ENCODE data around the gene RAMACL. TPM values are rescaled to one million over a fixed set of nuclear protein-coding genes. Genes with fewer than 3 reads are reported as not detected.
A peak's percentile ranks its signal among the peaks of the same experiment; 100 is the strongest.
"Not testable (repeated sequence)": the region's sequence is repeated elsewhere in the genome, so short reads cannot be mapped to it uniquely, and the experiment has no call there.

RAMACL gene
- total and polyA plus RNA-seq, 2 donors = 0.28 to 0.30 TPM

- Histone ChIP-seq H3K9me3 (ENCODE audit: control insufficient read depth in 2 of 2, insufficient read depth in 1 of 2, low read length in 1 of 2) (no peaks in the 10 kb centered on the region), H3K4me3 (ENCODE audit: low read length in 2 of 2) (no peak overlapping the region), H3K27me3 (ENCODE audit: control insufficient read depth in 2 of 2, insufficient read depth in 1 of 2, low read length in 1 of 2) (no peaks in the 10 kb centered on the region), H3K27ac (ENCODE audit: low read depth in 1 of 2, low read length in 1 of 2) (no peak overlapping the region), H3K36me3 (ENCODE audit: control insufficient read depth in 2 of 2, insufficient read depth in 2 of 2, low read length in 1 of 2) (no peaks in the 10 kb centered on the region), H3K4me1 (ENCODE audit: control insufficient read depth in 2 of 2, insufficient read depth in 2 of 2, low read length in 2 of 2) (peaks cover 0 to 7% of the 10 kb centered on the region in 2 donors)
- 97% methylated on average over 10 of the region's 10 CpGs for WGBS
- no peak for DNase-seq (ENCODE audit: low read depth in 6 of 9, low spot score in 9 of 9)
Observed at GRCh38 chr6:166544296-166544605, 42.2 kb downstream of the RAMACL start.

DNA sequence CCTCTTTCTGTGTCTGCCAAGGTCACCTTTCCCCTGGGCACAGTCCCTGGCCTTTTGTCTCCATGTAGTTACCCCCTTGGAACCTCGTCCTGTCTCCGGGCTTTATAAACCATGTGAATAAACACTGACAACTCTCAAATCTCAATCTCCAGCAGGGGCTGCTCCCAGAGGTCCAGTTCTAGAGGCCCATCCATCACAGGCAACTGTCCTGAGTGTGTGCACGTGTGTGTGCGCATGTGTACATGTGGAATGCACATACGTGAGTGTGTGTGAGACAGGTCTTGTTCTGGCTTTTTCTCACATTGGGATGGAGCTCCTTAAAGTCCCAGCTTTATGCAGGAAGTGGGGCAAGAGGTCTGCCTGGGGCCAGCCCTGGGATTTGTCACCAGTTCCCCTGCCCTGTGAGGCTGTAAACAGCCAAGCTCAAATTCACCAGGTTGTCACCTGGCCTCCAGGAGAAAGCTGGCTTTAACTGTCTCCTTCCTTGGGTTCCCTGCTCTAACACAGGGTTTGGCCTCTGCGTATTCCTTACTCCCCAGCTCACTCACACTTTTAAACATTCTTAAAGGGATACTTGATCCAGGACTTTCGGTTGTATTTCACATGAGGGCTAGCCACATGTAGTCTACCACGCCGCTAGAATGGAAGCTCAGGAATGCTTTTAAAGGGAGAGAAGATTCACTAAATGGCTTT is 42.7 kb downstream of the RAMACL start:
- Histone ChIP-seq H3K27ac (ENCODE audit: low read depth in 1 of 2, low read length in 1 of 2) (no peak overlapping the region), H3K9me3 (ENCODE audit: control insufficient read depth in 2 of 2, insufficient read depth in 1 of 2, low read length in 1 of 2) (no peaks in the 10 kb centered on the region)
- WGBS = 97% methylated on average over 9 of the region's 9 CpGs

GRCh38 chr6:166542580-166542912 is 43.9 kb downstream of the RAMACL start:
- Histone ChIP-seq H3K9me3 (ENCODE audit: control insufficient read depth in 2 of 2, insufficient read depth in 1 of 2, low read length in 1 of 2) (no peaks in the 10 kb centered on the region), H3K27me3 (ENCODE audit: control insufficient read depth in 2 of 2, insufficient read depth in 1 of 2, low read length in 1 of 2) (no peaks in the 10 kb centered on the region), H3K27ac (ENCODE audit: low read depth in 1 of 2, low read length in 1 of 2) (no peak overlapping the region), H3K36me3 (ENCODE audit: control insufficient read depth in 2 of 2, insufficient read depth in 2 of 2, low read length in 1 of 2) (no peaks in the 10 kb centered on the region), H3K4me1 (ENCODE audit: control insufficient read depth in 2 of 2, insufficient read depth in 2 of 2, low read length in 2 of 2) (peaks cover 0 to 7% of the 10 kb centered on the region in 2 donors), H3K4me3 (ENCODE audit: low read length in 2 of 2) (no peak overlapping the region)
- WGBS = 93% methylated on average over 4 of the region's 4 CpGs
- no peak for DNase-seq (ENCODE audit: low read depth in 6 of 9, low spot score in 9 of 9)

More for the DNA sequence above, 42.7 kb downstream of the RAMACL start:
- no peak for DNase-seq (ENCODE audit: low read depth in 6 of 9, low spot score in 9 of 9)
- H3K4me3 ChIP-seq (ENCODE audit: low read length in 2 of 2) = no peak overlapping the region
- H3K27me3 ChIP-seq (ENCODE audit: control insufficient read depth in 2 of 2, insufficient read depth in 1 of 2, low read length in 1 of 2) = no peaks in the 10 kb centered on the region
- H3K4me1 ChIP-seq (ENCODE audit: control insufficient read depth in 2 of 2, insufficient read depth in 2 of 2, low read length in 2 of 2) = peaks cover 0 to 7% of the 10 kb centered on the region in 2 donors
- no peaks in the 10 kb centered on the region for H3K36me3 ChIP-seq (ENCODE audit: control insufficient read depth in 2 of 2, insufficient read depth in 2 of 2, low read length in 1 of 2)

- Histone ChIP-seq H3K4me3 (ENCODE audit: low read length in 2 of 2) (no peak overlapping the region), H3K27ac (ENCODE audit: low read depth in 1 of 2, low read length in 1 of 2) (peak overlapping the region in 1 of 2 donors; percentile 56), H3K27me3 (ENCODE audit: control insufficient read depth in 2 of 2, insufficient read depth in 1 of 2, low read length in 1 of 2) (no peaks in the 10 kb centered on the region), H3K36me3 (ENCODE audit: control insufficient read depth in 2 of 2, insufficient read depth in 2 of 2, low read length in 1 of 2) (no peaks in the 10 kb centered on the region), H3K9me3 (ENCODE audit: control insufficient read depth in 2 of 2, insufficient read depth in 1 of 2, low read length in 1 of 2) (no peaks in the 10 kb centered on the region), H3K4me1 (ENCODE audit: control insufficient read depth in 2 of 2, insufficient read depth in 2 of 2, low read length in 2 of 2) (peaks cover 0 to 7% of the 10 kb centered on the region in 2 donors)
- WGBS = 88% methylated on average over 12 of the region's 12 CpGs
- DNase-seq (ENCODE audit: low read depth in 6 of 9, low spot score in 9 of 9) = peak in 1 of 9 donors; percentile 40
Observed at GRCh38 chr6:166541876-166542579, 44.5 kb downstream of the RAMACL start.

GRCh38 chr6:166541366-166541765 is 45.1 kb downstream of the RAMACL start:
- H3K36me3 ChIP-seq (ENCODE audit: control insufficient read depth in 2 of 2, insufficient read depth in 2 of 2, low read length in 1 of 2) = no peaks in the 10 kb centered on the region
- no peak overlapping the region for H3K4me3 ChIP-seq (ENCODE audit: low read length in 2 of 2)
- no peaks in the 10 kb centered on the region for H3K27me3 ChIP-seq (ENCODE audit: control insufficient read depth in 2 of 2, insufficient read depth in 1 of 2, low read length in 1 of 2)
- WGBS = 91% methylated on average over 12 of the region's 12 CpGs
- peak overlapping the region in 1 of 2 donors; percentile 38 for H3K27ac ChIP-seq (ENCODE audit: low read depth in 1 of 2, low read length in 1 of 2)
- DNase-seq (ENCODE audit: low read depth in 6 of 9, low spot score in 9 of 9) = no peak
- peaks cover 0 to 7% of the 10 kb centered on the region in 2 donors for H3K4me1 ChIP-seq (ENCODE audit: control insufficient read depth in 2 of 2, insufficient read depth in 2 of 2, low read length in 2 of 2)
- no peaks in the 10 kb centered on the region for H3K9me3 ChIP-seq (ENCODE audit: control insufficient read depth in 2 of 2, insufficient read depth in 1 of 2, low read length in 1 of 2)

GRCh38 chr6:166540631-166541331 is 45.7 kb downstream of the RAMACL start:
- no peaks in the 10 kb centered on the region for H3K36me3 ChIP-seq (ENCODE audit: control insufficient read depth in 2 of 2, insufficient read depth in 2 of 2, low read length in 1 of 2)
- no peak overlapping the region for H3K4me3 ChIP-seq (ENCODE audit: low read length in 2 of 2)
- 82% methylated on average over 18 of the region's 18 CpGs for WGBS
- H3K27me3 ChIP-seq (ENCODE audit: control insufficient read depth in 2 of 2, insufficient read depth in 1 of 2, low read length in 1 of 2) = no peaks in the 10 kb centered on the region
- H3K9me3 ChIP-seq (ENCODE audit: control insufficient read depth in 2 of 2, insufficient read depth in 1 of 2, low read length in 1 of 2) = no peaks in the 10 kb centered on the region
- peaks cover 0 to 7% of the 10 kb centered on the region in 2 donors for H3K4me1 ChIP-seq (ENCODE audit: control insufficient read depth in 2 of 2, insufficient read depth in 2 of 2, low read length in 2 of 2)
- H3K27ac ChIP-seq (ENCODE audit: low read depth in 1 of 2, low read length in 1 of 2) = peak overlapping the region in 1 of 2 donors; percentile 38
- peak in 3 of 9 donors; percentile 7 to 37 (median 8) for DNase-seq (ENCODE audit: low read depth in 6 of 9, low spot score in 9 of 9)

GRCh38 chr6:166539543-166539942 is 46.9 kb downstream of the RAMACL start:
- no peaks in the 10 kb centered on the region for H3K9me3 ChIP-seq (ENCODE audit: control insufficient read depth in 2 of 2, insufficient read depth in 1 of 2, low read length in 1 of 2)
- H3K36me3 ChIP-seq (ENCODE audit: control insufficient read depth in 2 of 2, insufficient read depth in 2 of 2, low read length in 1 of 2) = no peaks in the 10 kb centered on the region
- H3K4me1 ChIP-seq (ENCODE audit: control insufficient read depth in 2 of 2, insufficient read depth in 2 of 2, low read length in 2 of 2) = peaks cover 0 to 7% of the 10 kb centered on the region in 2 donors
- no peak overlapping the region for H3K4me3 ChIP-seq (ENCODE audit: low read length in 2 of 2)
- WGBS = 95% methylated on average over 4 of the region's 4 CpGs
- H3K27me3 ChIP-seq (ENCODE audit: control insufficient read depth in 2 of 2, insufficient read depth in 1 of 2, low read length in 1 of 2) = no peaks in the 10 kb centered on the region
- DNase-seq (ENCODE audit: low read depth in 6 of 9, low spot score in 9 of 9) = no peak
- no peak overlapping the region for H3K27ac ChIP-seq (ENCODE audit: low read depth in 1 of 2, low read length in 1 of 2)

DNA sequence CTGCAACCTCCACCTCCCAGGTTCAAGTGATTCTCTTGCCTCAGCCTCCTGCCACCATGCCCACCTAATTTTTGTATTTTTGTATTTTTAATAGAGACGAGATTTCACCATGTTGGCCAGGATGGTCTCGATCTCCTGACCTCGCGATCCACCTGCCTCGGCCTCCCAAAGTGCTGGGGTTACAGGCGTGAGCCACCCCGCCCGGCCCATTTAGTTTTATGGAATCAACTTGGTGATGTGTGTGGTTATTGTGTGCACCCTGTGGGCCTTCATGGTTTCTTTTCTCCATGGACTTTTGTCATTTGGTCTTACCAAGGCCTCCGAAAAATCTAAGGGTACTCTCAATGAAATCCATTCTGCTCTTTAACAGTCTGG is 47.5 kb downstream of the RAMACL start:
- WGBS = 97% methylated on average over 9 of the region's 9 CpGs
- H3K4me1 ChIP-seq (ENCODE audit: control insufficient read depth in 2 of 2, insufficient read depth in 2 of 2, low read length in 2 of 2); H3K36me3 ChIP-seq (ENCODE audit: control insufficient read depth in 2 of 2, insufficient read depth in 2 of 2, low read length in 1 of 2); H3K27me3 ChIP-seq (ENCODE audit: control insufficient read depth in 2 of 2, insufficient read depth in 1 of 2, low read length in 1 of 2); DNase-seq (ENCODE audit: low read depth in 6 of 9, low spot score in 9 of 9); H3K4me3 ChIP-seq (ENCODE audit: low read length in 2 of 2); H3K9me3 ChIP-seq (ENCODE audit: control insufficient read depth in 2 of 2, insufficient read depth in 1 of 2, low read length in 1 of 2); H3K27ac ChIP-seq (ENCODE audit: low read depth in 1 of 2, low read length in 1 of 2): not testable (repeated sequence)

Measured in thymus (tissue), 11 donors.